Measurements from ENCODE around the gene MYRIP.

DNA sequence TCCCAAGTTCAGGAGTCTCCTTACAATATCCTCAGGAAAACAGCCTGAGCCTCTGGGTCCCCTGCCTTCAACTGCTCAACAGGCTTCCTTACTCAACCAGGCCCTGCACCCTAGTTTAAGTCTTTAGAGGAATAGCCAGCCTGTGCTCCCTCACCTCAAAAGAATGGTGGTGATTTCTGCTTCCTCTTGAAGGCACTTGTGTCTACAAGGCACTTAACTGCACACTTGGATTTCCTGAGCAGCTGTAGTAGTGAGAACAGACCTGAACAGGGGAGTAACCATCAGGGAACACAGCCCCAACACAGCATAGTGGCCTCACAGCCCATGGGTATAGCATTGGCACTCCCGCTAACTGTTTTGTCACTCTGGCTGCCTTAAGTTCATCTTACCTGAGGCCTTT, 244.3 kb downstream of the MYRIP start:
- TF ChIP-seq, protein P1, sequence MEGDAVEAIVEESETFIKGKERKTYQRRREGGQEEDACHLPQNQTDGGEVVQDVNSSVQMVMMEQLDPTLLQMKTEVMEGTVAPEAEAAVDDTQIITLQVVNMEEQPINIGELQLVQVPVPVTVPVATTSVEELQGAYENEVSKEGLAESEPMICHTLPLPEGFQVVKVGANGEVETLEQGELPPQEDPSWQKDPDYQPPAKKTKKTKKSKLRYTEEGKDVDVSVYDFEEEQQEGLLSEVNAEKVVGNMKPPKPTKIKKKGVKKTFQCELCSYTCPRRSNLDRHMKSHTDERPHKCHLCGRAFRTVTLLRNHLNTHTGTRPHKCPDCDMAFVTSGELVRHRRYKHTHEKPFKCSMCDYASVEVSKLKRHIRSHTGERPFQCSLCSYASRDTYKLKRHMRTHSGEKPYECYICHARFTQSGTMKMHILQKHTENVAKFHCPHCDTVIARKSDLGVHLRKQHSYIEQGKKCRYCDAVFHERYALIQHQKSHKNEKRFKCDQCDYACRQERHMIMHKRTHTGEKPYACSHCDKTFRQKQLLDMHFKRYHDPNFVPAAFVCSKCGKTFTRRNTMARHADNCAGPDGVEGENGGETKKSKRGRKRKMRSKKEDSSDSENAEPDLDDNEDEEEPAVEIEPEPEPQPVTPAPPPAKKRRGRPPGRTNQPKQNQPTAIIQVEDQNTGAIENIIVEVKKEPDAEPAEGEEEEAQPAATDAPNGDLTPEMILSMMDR (IDR thresholded peaks at IDR 0.05), result no peak
- TF ChIP-seq POLR2A (IDR thresholded peaks at IDR 0.05) (no peak), EP300 (IDR thresholded peaks at IDR 0.05) (no peak)

Measured in suprapubic skin (tissue), 3 donors.